Measurements from ENCODE around the gene FXYD4.

GRCh38 chr10:43354330-43354635 lies 17.2 kb upstream of the FXYD4 start:
- TF ChIP-seq POLR2A (IDR thresholded peaks at IDR 0.05; ENCODE audit: low read length), result no peak
- TF ChIP-seq GATA1 (IDR thresholded peaks at IDR 0.05; ENCODE audit: low read depth, low read length), result no peak
